DLD1 (cell line): Measurements from ENCODE around the gene TKFC.

Source experiments
- in situ Hi-C: cut with HindIII; loops from 2 replicates; pipeline ENCODE4 v1.10.0; 2017; ENCODE audit warnings: low sequenced_read_pairs

The TKFC gene

DNA sequence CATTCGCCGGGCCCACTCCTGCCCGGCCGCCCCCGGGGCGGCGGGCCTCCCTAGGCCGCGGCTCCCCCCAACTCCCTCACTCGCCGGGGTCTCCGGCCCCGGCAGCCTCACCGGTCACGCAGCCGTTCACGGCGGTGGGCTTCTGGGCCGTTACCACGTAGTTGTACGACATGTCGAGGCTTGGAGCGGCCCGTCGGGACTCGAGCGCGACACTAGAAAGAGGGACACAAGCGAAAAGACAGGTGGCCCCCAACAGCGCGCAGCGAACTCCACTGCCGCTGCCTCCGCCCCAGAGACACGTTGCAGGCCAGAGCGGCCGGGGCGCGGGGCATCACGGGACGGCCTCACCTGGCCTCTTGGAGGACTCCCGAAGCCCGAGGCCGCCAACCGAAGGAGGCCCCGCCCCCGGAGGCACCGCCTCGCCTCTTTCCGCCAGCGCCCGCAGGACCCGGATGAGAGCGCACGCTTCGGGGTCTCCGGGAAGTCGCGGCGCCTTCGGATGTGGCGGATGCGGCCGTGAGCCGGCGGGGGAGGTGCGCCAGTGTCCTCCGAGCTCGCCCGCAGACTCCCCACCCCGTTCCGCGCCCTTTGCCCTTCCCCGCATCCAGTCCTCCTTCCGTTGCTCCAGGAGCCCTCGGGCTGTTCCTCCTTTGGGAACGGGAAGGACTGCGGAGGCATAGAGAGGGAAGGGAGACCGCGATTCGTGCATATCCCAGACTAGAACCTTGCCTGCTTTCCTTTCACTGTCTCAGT lies at the start of gene TKFC, which contains the start of gene DDB1:
TSS of gene TKFC (plus strand) at position 432 of the 753 bp plus-strand sequence. CDS start 1,501 bp downstream, outside the sequence.
TSS of gene DDB1 (minus strand) at position 309 of the 753 bp plus-strand sequence. CDS start at position 172, 137 bp downstream.
- in situ Hi-C loops, result no loop called here

DNA sequence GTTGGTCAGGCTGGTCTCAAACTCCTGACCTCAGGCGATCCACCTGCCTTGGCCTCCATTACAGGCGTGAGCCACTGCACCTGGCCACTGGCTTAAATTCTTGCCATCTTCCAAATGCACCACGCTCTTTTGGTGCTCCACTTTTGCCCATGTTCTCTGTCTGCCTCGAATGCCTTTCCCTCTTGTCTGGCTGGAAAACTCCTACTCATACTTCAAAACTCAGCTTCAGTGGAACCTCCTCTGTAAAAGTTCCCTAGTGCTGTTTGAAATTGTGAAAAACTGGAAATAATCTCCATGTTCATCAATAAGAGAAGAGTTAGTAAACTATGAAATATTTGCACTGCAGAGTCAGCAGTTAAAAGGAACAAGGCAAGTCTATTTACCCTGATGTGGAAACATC lies 49.4 kb upstream of the TKFC start:
- in situ Hi-C loops, result no loop called here

GRCh38 chr11:61287338-61287977 lies 45.6 kb upstream of the TKFC start:
- in situ Hi-C loops, result no loop called here

GRCh38 chr11:61290905-61291690 lies 41.9 kb upstream of the TKFC start:
- in situ Hi-C loops, result no loop called here

- in situ Hi-C loops, result no loop called here
These were observed 40.7 kb upstream of the TKFC start for GRCh38 chr11:61292356-61292755.

GRCh38 chr11:61293867-61294716 lies 38.9 kb upstream of the TKFC start:
- in situ Hi-C loops, result no loop called here

- in situ Hi-C loops, result no loop called here
These were observed 38.1 kb upstream of the TKFC start, which contains the start of gene VWCE for GRCh38 chr11:61294717-61295595. VWCE (minus strand) TSS chr11:61295316; CDS start chr11:61295037, 279 bp downstream.

GRCh38 chr11:61295596-61295926 lies 37.5 kb upstream of the TKFC start:
- in situ Hi-C loops, result no loop called here

DNA sequence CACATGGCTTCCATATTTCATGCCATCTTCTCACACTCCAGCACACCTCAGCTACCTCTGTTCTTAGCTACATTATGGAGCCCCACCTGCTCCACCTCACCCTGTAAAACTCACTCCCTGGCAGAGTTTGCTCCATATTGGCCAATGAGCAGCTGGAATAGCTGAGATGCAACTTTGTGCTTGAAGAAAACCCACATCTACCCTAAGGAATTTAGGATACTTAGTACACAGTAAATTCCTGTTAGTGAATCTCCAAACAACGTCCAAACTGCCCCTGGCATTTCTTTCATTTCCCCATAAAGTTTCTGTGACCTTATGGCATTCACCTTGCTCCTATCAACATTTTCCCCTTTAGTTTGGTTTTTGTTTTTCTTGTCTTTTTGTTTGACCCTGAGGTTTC lies 35.7 kb upstream of the TKFC start:
- in situ Hi-C loops, result no loop called here

GRCh38 chr11:61297746-61298145 lies 35.3 kb upstream of the TKFC start:
- in situ Hi-C loops, result no loop called here

DNA sequence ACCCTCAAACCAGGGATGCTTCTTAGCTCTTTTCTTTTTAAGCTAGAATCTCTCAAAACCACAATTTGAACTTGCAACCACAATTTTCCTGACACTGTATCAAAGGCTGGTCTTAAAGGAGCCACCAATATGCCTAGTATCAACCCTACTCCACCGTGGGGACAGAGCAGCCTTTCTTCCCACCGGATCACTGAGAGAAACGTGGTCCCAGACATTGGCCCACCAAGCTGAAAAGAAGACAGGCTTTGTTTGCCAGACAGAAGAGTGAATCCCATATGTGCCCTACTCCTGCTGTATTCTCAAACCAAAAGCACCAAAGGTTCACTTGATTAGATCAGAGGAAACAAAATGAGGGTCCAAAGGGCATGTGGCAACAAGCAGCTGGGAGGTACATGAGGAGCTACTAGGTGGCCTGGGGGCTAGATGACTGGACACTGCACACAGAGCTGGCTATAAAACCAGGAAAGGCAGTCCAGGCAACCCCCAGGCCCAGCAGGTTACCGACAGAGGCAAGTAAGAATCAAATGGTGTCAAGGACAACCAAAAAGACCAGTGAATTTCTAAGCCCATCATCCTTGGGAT lies 34.3 kb upstream of the TKFC start:
- in situ Hi-C loops, result no loop called here

DNA sequence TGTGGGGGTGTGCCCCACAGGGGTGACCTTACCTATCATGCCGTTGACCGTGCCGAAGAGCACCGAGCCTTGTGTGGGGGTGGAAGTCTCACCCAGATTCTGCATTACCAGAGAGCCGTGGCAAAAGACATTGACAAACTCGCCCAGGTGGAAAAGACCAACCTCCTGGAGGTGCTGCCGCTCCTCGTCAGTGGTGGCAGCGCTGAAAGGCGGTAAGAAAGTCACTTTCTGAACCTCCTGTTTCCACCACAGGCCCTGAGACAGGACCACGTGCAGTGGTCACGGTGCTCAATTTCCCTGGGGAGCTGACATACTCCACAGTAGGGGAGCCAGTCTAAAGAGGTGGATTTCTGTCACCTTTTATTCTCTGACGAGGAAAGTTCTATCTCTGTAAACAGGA lies 30.5 kb upstream of the TKFC start:
- in situ Hi-C loops, result no loop called here

DNA sequence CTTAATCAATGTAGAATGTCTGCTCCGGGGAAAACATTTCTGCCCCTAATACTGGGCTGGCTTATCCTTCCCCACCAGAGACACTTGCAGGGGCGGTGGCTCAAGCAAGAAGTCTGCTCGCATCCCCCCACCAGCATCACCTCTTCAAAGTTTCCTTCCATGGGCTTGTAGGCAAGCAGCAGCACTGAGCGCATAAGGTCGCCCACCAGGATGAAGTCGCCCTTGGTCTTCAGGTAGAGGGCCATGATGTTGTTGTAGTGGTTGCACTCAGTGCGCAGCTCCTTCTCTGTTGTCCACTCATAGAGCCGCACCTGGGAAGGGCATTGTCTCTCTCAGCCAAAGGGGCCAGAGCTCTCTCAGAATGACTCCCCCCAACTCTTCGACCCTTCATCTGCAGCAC lies 29.3 kb upstream of the TKFC start:
- in situ Hi-C loops, result no loop called here

- in situ Hi-C loops, result no loop called here
These were observed 27.6 kb upstream of the TKFC start for GRCh38 chr11:61305417-61305816.

DNA sequence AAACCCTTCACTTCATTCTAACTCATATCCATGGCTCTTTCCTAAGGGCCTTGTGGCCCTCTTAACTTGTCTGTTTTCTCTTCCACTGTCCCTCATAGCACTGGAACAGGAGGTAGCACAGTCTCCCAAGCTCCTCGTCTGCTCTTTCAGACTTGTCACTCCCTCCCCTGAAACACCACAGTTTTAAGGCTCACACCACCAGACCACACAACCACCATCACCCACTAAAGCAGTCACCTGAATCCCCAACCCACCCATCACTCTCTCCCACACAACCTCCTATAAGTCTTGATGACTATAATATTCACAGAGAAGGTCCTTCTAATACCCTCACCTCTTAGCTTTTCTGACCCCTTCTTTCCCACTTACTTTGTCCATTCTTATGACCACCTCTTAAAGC lies 26.8 kb upstream of the TKFC start:
- in situ Hi-C loops, result no loop called here

- in situ Hi-C loops, result no loop called here
These were observed 25.7 kb upstream of the TKFC start for GRCh38 chr11:61307354-61307753.

DNA sequence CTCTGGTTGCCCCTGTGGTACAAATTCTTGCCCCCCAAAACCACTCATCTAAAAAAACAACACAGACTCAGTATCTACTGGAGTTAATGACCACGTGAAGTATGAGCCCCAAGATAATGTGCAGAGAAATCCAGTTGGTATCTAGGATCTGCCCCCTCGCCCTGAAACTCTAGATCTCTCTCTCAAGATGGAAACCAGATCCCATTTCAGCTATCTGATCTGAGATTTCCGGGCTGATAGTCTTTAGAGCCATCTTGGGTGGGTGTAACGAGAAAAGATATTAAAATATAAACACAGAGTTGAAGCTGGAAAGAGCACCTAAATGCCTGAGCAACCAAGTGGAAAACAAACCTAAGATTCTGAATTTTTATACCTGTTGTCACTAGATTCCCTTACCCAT lies 23.9 kb upstream of the TKFC start:
- in situ Hi-C loops, result no loop called here

GRCh38 chr11:61309739-61310138 lies 23.3 kb upstream of the TKFC start:
- in situ Hi-C loops, result no loop called here

DNA sequence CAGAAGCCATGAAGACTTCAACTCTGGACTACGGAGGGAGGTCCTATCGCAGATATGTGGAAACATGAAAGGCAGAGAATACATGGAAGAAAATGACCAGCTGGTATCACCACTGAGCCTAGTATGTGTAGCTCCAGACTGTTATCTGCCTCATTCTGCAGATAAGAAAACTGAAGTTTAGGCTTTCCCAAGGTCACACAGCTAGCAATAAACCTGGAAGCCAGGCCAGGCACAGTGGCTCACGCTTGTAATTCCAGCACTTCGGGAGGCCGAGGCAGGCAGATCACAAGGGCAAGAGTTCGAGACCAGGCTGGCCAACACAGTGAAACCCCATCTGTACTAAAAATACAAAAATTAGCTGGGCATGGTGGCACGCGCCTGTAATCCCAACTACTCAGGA lies 22.3 kb upstream of the TKFC start:
- in situ Hi-C loops, result no loop called here
